Astrocyte of the hippocampus (primary cell): Measurements from ENCODE around the gene ALX4.

Experiments used
- DNase-seq: peaks from one replicate; pipeline ENCODE4 v3.0.0; 2011; ENCODE audit warnings: low read depth, low spot score

ALX4 gene

DNA sequence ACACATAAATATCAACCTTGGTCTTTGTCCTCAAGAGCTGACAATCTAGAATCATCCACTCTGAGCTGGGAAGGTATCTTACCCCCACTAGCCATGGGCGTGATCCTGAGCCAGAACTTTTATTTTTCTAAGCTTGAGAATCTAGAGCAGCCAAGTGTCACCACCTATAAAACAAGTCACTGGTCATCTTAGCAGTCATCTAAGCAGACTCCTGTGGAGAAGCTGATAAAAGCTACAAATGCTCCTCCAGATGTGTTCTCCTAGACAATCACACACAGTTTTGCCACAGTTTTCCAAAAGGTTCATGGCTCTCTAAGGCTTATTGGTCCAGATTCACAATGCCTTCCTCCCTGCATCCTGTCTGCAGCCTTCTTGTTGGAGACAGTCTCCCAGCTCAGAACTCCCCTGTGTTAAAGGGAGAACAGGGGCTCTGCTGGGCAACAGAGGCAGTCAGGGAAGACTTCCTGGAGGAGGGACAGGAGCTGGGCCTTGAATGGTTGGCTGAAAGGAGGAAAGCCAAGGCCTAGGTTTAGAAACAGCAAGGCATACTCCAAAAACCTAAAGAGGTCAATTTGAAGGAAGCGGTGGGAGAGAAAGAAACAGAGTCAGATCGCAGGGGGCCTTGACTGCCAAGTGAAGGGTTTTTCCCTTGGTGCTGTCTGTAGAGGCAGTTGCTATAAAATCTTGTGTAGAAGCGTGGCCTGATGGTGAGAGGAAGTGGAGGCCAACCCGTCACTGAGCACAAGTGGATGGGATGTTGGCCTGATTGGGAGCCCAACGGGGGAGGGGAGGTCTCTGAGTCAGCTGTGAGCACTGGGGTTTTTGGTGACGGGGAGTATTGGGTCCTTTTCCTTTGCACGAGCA is 42.0 kb downstream of the ALX4 start:
- DNase-seq, result no peak

DNA sequence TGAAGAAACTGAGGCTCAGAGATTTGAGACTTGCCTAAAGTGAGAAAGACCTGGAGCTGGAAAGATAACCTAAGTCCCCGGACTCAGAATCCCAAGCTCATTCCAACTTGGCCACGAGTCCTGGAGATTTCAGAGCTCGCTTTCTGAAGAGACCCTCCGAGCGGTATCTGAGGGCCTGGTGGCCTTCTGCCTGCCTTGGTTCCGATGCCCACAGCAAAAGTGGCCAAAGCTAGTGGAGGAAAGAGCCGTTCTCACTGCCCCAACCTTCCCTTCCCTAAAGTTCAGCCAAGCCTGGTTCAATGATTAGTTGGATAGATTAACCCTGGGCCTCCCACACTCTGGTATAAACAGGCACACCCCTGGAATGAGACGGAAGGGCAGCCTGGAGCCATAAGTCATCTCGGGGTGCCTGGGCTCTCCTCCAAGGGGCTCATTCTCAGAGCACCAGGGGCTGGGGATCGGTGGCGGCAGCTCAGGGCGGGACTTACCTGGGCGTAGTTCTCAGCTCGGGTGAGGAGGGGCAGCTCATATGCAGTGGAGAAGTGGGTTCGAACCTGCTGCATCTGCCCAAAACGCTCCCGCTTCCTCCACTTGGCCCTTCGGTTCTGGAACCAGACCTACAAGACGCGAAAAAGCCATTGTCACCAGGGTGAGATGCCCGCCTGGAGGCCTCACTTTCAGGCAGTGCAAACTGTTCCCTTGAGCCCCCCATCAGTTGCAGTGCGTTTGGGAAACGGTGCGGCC is 42.8 kb downstream of the ALX4 start:
- no peak for DNase-seq

DNA sequence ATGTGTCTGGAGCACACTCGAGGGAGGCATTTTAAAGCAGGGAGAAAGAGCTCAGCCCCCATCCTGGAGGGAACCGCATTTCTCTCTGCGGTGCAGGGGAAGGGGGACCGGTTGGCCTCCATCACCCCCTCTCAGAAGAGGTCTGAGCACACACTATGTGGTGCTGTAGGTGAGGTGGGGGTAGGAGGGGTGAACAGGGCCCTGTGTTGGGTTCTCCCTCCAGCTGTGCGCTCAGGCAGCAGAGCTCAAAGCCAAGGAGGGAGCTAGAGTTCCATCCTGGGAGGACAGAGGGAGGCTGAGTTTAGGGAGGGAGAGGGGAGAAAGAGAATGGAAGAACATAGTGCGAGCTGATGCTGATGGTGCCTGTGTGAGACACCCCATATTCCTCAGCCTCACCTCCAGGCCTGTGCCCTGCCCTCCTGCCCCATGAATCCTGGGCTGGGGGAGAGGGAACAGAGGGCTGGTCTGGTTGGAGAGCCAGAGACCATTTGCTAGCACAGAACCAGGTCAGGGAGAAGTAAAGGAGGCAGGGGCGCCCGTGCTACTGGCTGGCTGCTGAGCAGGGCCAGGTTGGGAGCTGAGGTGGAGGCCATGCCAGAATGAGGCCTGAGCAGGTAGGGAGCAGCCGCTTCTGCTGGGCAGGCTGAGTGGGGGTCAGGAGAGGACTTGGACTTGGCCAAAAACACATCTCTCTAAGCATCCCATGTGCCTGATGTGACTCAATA is 43.7 kb downstream of the ALX4 start:
- DNase-seq, result no peak

DNA sequence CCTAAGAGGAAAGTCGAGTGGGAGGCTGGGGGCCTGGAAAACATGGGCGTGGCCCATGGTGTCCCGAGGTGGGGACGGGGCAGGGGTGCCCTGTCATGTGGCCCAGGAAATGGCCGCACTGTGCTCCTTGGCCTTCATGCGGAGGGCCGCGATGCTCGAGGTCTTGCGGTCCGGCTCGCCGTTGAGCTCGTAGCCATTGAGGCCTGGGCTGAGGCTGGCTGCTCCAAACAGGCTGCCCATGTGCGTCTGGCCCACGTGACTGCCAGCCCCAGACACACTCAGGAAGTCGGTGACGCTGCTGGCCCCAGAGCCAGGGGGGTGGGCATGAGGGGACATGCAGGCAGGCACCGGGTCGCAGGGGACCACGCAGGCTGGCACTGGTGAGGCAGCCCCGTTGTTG is 45.2 kb downstream of the ALX4 start:
- no peak for DNase-seq

DNA sequence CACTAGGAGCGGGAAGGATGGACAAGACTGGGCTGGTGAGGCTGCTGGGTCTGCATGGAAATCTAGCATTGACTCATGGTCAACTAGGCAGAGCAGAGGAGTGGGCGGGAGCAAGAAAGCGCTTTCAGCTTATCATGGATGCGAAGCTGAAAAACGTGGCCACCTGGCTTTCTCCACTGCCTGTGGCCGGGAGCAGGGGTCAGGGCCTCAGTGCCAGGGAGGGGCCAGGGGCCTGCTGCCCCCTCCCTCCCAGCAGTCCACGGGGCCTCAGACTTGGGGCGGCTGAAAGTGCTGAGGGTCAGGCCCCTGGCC is 45.5 kb downstream of the ALX4 start:
- no peak for DNase-seq

DNA sequence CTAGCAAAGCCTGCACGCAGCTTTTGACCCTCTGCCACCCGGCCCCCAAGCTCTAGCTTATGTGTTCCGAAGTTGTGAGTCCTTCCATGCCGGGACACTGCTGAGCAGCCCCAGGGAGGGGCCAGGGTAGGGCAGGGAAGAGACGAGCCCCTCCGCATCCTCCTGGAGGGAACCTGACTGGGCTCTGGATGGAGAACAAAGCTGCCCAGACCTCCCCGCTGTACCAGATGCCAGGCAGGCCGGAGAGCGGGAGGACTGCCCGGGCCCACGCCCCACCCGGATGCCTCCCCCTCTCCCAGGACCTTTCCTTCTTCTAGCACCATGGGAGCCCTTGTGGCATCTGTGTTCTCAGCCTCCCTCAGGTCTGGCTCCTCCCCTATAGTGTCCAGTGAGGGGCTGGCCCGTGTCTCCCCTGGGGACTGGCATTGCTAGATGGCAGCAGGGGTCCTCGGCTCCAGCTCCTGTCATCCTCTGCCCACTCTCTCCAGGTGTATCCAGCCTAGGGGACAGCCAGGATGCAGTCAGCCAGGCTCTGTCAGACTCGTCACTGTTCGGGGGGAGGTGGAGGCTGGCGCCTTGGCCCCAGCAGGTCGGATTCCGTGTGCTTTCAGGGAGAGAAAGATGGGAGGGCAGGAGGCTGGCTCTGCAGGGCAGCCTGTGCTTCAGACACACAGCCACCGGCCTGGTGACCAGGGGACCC is 46.1 kb downstream of the ALX4 start:
- DNase-seq, result no peak

DNA sequence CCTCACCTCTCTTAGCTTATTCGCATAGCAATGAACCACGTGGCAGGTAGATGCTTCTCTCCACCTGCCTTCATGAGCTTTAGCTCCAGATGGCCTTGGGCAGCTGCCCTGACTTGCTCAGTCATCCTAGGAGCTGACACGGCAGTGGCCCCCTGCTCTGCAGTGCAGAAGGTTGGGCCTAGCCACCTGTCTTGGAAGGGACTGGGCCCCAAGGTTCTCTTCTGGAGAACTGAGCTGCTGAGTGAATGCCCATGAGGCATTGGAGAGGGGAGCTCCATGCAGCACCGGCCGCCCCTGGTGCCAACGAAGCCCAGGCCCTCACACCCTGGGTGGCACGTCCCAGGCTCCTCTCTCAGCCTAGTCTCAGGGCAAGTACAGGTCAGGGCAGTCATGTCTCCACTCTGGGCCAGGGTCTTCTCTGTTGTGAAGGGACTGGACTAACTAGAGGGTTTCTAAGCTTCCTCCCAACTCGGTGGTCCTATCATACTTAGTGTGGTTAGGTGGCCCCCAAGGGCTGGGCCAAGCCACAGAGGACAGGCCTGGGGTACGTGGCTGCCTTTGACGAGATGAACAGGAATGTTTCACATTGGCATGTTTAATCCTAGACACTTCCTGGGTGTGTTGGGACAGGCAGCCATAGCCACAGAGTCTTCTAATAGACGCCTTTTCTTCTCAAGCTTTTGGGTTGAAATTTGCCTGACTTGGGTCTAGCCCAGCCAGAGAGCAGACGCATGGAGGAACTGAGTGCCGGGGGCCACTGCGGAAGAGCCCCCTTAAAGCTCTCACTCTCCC is 47.9 kb downstream of the ALX4 start:
- DNase-seq, result no peak

DNA sequence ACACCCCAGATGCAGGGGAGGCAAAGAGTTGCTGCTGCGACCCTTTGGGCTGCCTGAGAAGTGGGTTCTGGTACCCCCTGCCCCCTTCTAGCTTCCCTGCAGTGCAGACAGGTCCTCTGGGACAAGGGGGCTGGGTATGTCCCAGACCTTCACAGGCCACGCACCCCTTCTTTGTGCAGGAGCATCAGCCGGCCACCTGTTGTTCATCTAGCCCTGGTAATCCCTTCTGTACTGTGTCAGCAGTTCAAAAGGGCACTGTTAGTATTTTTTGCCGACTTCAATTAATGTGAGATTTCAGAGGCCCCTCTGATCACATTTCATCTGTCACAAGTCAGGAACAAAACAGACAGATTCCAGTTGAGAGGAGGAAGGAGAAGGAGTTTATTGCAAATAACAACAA is 49.9 kb downstream of the ALX4 start:
- no peak for DNase-seq

DNA sequence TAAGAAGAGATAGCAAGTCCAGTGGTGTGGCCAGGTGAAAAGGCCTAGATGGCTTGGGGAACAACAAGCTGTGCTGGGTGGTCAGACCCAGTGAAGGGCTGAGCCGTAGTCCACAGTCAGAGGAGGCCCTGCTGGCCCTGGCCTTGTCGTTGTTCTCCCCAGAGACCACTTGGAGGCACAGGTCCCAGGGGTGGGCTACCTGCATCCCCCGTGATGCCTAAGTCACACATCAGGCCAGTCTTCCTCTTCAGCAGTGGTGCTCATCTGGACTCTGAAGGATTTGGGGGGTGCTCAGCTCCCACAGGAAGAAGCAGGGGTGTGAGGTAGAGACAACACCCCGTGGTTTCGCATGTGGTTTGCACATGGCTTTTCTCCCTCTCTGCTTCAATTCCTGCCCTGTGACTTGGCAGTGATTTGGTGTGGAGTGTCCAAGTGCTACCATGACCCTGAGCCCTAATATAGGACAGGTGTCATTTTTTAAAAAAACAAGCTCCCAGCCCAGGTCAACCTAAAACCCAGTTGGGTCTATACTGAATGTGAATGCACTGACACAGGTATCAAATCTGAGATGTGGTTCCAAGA is 51.0 kb downstream of the ALX4 start:
- no peak for DNase-seq

DNA sequence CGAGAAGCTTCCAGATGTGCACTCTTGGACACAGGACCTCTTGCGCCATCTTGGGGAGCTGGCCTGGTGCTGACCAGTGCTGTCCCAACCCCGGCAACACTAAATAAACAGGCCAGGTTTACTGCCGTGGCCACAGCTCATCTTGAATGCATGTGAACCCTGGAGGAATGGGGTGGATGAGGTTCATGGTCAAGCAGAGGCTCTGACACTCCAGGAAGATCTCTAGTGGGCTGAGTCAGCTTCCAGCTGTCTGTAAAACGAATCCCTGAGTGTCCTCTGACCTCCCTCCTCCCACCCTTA is 51.8 kb downstream of the ALX4 start:
- no peak for DNase-seq

DNA sequence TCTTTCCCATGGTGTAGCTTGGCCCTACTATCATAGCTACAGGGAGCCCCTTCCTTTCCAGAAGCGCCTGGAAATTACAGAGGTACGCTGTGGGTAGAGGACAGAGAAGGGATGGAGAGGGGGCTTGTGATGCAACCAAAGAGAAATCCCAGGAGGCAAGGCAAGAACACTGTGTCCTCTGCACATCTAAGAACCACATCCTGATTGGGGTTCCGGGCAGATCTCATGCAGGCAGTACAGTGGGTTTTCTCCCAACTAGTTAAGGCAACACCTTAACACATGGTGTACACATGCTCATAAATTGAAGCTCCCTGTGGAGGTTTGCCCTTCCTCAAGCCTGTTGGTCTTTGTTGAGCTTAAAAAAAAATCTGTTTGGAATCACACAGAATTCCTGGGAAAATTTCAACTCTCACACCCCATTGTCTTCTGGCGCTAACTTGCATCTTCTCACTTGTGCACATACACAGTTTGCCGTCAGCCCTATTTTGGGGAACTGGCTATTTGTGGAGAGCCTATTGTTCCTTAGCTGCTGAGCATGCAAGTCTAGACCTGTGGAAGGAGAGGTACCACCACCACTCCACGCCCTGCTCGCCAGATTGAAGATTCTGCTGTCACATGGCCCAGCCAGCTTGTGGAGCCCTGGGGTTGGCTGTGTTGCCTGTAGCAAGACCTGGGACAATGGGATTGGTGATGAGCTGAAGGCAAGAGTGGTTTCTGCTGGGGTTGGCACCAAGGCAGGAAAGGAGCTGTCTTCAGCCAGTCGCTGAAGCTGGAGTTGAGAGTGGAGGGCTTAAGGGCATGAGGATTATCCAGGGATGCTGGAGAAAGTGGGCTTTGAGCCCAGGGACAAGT is 52.4 kb downstream of the ALX4 start:
- no peak for DNase-seq

DNA sequence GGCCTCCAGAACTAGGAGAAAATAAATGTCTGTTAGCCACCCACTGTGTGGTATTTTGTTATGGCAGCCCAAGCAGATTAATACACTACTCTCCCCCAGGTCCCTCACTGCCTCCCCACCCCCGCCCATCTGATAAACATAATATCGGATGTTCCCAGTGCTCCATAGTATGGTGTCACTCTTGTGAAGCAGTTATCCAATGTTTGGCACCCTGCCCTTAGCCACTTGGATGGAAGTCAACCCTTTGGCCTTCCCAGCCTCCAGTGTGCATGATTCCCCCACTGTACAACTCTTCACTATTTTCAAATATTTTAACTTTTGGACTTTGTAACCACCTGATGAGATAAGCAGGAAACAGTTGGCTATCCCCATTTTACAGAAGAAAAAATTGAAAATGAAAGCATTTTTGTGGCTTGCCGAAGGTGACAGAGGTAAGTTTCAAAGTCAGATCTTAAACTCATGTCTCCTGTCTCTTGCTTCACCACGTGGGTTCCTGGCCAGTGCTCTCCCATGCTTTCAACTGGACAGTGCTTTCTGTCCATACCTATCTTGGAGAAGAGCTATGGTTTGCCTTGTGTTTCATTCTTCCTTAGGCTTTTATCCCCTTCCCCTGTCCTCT is 53.2 kb downstream of the ALX4 start:
- DNase-seq, result no peak

DNA sequence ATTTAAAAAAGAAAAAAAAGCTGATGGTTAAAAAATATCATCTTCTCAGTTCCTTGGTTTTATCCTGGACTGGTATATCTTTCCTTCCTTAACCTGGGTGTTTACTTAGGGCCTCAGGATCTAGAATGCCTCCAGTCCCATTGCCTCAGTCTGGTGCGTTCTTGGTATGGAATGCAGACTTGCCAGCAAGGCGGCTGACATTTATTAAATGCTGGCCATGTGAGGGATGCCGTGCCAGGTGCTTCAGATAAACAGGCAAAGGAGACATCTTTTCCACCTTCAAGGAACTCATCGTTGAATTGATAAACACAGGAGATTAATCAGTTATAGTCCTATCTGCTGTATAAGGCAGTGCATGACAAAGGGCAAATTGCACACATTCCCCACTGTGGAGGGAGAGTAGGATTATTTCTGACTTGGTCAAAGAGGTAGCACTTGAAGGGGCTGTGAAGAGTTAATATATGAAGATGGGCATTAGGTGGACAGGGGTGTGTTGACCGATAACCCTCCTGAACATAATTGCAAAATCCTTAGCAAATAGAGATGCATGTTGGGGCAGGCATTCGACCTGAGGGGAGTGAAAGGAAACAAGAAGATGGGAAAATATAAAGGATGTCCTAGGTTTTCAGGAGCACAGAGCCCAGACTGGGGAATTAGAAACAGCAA is 54.4 kb downstream of the ALX4 start:
- DNase-seq, result no peak

DNA sequence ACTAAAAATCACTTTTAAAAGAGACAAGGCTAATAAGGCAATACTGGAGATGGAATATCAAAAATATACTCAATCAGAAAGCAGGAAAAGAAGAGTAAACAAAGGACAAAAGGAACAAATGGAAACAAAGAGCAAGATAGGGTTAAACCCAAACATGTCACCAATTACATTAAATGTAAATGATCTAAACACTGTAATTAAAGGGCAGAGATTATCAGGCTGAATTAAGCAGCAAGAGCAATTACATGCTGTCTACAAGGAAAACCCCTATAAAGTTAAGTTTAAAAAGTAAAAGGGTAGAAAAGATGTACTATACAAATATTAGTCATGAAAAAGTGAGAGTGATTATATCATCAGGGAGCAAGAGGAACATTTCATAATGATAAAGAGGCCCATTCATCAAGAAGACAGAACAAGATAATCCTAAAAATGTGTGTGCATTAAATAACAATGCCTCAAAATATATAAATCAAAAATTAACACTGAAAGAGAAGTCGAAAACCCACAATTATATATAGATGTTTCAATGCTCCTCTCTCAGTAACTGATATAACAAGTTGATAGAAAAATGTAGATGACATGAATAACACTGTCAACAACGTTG is 56.8 kb downstream of the ALX4 start:
- no peak for DNase-seq

DNA sequence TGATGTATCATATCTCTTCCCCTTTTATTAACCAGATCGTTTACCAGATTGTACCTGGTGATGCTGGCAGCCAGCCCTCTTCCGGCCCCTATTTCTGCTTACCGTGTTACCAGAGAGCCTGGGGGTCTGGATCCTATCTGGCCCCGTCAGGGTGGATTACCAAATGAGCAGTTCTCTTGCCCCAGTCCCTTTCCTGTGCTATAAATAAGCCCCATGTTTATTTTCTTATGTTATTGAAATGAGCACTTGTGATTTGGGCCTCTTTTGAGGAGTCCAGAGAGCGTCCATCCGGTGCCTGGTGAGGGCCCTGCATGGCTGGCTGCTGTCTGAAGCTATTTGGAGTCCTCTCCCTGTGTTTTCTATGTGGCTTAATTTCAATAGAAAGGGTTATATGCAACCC is 59.5 kb downstream of the ALX4 start:
- DNase-seq, result no peak

DNA sequence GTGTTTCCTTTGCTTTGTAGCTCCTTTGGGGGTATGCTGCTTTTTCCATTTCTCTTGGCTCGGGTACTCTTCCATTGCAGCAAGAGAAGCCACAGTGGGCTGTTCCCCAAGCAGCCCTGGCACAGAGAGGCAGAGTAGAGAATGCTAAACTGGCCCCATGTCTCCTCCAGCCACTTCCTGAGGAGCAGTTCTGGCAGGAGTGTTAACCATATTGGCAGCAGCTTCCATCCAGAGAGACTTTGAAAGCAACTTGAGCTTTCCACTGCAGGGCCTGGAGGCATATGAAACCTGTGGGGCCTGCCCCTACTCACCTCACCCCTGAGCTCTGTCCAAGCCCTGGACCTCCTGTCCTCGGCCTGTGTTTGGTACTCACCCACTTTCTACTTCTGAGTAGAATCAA is 61.8 kb downstream of the ALX4 start:
- DNase-seq, result peak; percentile 44

DNA sequence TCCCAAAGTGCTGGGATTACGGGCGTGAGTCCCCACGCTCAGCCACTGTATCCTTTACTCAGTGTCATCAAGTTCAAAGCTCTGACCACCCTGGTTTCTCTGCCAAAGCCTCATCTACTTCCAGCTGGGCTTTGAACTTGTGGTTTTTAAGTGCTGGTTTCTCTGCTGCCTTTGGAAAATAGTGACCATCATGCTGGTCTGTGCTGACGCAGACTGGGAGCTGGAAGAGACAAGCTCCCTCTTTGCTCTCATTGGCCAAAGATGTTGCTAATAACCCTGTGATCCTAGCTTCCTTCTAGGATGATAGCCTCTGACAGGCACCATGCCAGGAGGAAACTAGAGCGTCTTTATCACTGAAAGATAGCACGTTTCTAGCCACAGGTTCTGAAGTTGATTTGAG is 62.4 kb downstream of the ALX4 start:
- DNase-seq, result no peak

DNA sequence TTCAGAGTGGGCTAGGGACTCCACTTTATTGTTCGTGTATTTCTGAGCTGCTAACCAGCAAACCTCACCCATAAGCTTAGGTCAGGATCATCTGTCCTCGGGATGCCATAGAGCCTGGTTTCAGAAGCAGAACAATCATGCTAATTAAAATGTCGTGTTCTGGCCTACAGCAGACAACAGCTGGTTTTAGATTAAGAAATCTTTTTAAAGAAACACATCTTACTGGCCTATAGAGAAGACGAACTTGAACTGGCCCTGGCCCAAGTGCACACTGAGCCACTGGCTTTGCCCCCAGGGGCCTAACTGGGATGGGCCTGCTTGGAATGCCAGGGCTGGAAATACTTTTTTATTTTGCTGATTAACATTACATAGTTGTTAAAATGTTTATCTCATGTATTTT is 63.2 kb downstream of the ALX4 start:
- no peak for DNase-seq
